ENCODE results near the gene PITPNM3. TPM values are rescaled to one million over a fixed set of nuclear protein-coding genes. Genes with fewer than 3 reads are reported as not detected.
A peak's percentile ranks its signal among the peaks of the same experiment; 100 is the strongest.

PITPNM3 gene
- total and polyA plus RNA-seq, 2 experiments from 2014 or later: 1.5 to 2.0 TPM

GRCh38 chr17:6474376-6474775, 82.0 kb downstream of the PITPNM3 start:
- TF ChIP-seq, protein P1, sequence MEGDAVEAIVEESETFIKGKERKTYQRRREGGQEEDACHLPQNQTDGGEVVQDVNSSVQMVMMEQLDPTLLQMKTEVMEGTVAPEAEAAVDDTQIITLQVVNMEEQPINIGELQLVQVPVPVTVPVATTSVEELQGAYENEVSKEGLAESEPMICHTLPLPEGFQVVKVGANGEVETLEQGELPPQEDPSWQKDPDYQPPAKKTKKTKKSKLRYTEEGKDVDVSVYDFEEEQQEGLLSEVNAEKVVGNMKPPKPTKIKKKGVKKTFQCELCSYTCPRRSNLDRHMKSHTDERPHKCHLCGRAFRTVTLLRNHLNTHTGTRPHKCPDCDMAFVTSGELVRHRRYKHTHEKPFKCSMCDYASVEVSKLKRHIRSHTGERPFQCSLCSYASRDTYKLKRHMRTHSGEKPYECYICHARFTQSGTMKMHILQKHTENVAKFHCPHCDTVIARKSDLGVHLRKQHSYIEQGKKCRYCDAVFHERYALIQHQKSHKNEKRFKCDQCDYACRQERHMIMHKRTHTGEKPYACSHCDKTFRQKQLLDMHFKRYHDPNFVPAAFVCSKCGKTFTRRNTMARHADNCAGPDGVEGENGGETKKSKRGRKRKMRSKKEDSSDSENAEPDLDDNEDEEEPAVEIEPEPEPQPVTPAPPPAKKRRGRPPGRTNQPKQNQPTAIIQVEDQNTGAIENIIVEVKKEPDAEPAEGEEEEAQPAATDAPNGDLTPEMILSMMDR (IDR thresholded peaks at IDR 0.05; ENCODE audit: poor library complexity): no peak
- TF ChIP-seq EZH2phosphoT487 (IDR thresholded peaks at IDR 0.05; ENCODE audit: low read depth, severe bottlenecking, unreplicated experiment) (no peak), EZH2 (IDR thresholded peaks at IDR 0.05; ENCODE audit: borderline replicate concordance) (no peak)
- Histone ChIP-seq H3K4me2 (no peak overlapping the region), H3K4me3 (no peak overlapping the region), H3K9me2 (replicated peaks; ENCODE audit: insufficient read depth) (no peaks in the 10 kb centered on the region), H3K36me3 (replicated peaks; ENCODE audit: insufficient read depth, low read depth) (no peaks in the 10 kb centered on the region), H3K27me3 (no peaks in the 10 kb centered on the region), H4K20me1 (ENCODE audit: insufficient read depth, poor library complexity, severe bottlenecking) (no peaks in the 10 kb centered on the region), H3K4me1 (ENCODE audit: insufficient read depth) (peaks cover 4% of the 10 kb centered on the region), H3K9me3 (ENCODE audit: low read depth) (no peaks in the 10 kb centered on the region), H2AFZ (no peak overlapping the region), H3K79me2 (no peaks in the 10 kb centered on the region), H3K27ac (no peak overlapping the region)
- 91% methylated on average over 21 of the region's 22 CpGs for WGBS (ENCODE audit: low lambda C conversion rate, missing lambda C conversion rate)
- no peak for DNase-seq (ENCODE audit: low spot score)

- WGBS (ENCODE audit: low lambda C conversion rate, missing lambda C conversion rate): 45% methylated on average over 14 of the region's 14 CpGs
Observed at GRCh38 chr17:6473128-6473767, 83.1 kb downstream of the PITPNM3 start.

GRCh38 chr17:6472517-6472916, 83.8 kb downstream of the PITPNM3 start:
- H3K79me2 ChIP-seq: no peaks in the 10 kb centered on the region
- no peak overlapping the region for H3K27ac ChIP-seq
- no peaks in the 10 kb centered on the region for H3K9me3 ChIP-seq (ENCODE audit: low read depth)
- no peaks in the 10 kb centered on the region for H3K27me3 ChIP-seq
- DNase-seq (ENCODE audit: low spot score): no peak
- no peak overlapping the region for H3K4me3 ChIP-seq
- no peak overlapping the region for H2AFZ ChIP-seq
- H4K20me1 ChIP-seq (ENCODE audit: insufficient read depth, poor library complexity, severe bottlenecking): no peaks in the 10 kb centered on the region
- no peak overlapping the region for H3K4me2 ChIP-seq
- H3K9me2 ChIP-seq (replicated peaks; ENCODE audit: insufficient read depth): no peaks in the 10 kb centered on the region
- peaks cover 4% of the 10 kb centered on the region for H3K4me1 ChIP-seq (ENCODE audit: insufficient read depth)
- TF ChIP-seq EZH2phosphoT487 (IDR thresholded peaks at IDR 0.05; ENCODE audit: low read depth, severe bottlenecking, unreplicated experiment) (no peak), EZH2 (IDR thresholded peaks at IDR 0.05; ENCODE audit: borderline replicate concordance) (no peak)
- TF ChIP-seq, protein P1 (IDR thresholded peaks at IDR 0.05; ENCODE audit: poor library complexity): no peak
- H3K36me3 ChIP-seq (replicated peaks; ENCODE audit: insufficient read depth, low read depth): no peaks in the 10 kb centered on the region
- 93% methylated on average over 10 of the region's 10 CpGs for WGBS (ENCODE audit: low lambda C conversion rate, missing lambda C conversion rate)

More at GRCh38 chr17:6473128-6473767, 83.1 kb downstream of the PITPNM3 start:
- Histone ChIP-seq H3K9me3 (ENCODE audit: low read depth) (no peaks in the 10 kb centered on the region), H3K4me3 (no peak overlapping the region), H4K20me1 (ENCODE audit: insufficient read depth, poor library complexity, severe bottlenecking) (no peaks in the 10 kb centered on the region), H3K9me2 (replicated peaks; ENCODE audit: insufficient read depth) (no peaks in the 10 kb centered on the region), H3K79me2 (no peaks in the 10 kb centered on the region), H3K4me1 (ENCODE audit: insufficient read depth) (peaks cover 4% of the 10 kb centered on the region), H3K27me3 (no peaks in the 10 kb centered on the region), H2AFZ (no peak overlapping the region), H3K27ac (no peak overlapping the region), H3K36me3 (replicated peaks; ENCODE audit: insufficient read depth, low read depth) (no peaks in the 10 kb centered on the region), H3K4me2 (no peak overlapping the region)
- DNase-seq (ENCODE audit: low spot score): peak; percentile 88
- TF ChIP-seq, protein P1 (IDR thresholded peaks at IDR 0.05; ENCODE audit: poor library complexity): peak; percentile 90
- TF ChIP-seq EZH2phosphoT487 (IDR thresholded peaks at IDR 0.05; ENCODE audit: low read depth, severe bottlenecking, unreplicated experiment): no peak

Measured in hepatocyte (in vitro differentiated cells).